ENCODE measurements around the gene MOB3C.

MOB3C gene

GRCh38 chr1:46617833-46618232, 1.2 kb upstream of the MOB3C start:
- H3K4me3 ChIP-seq (ENCODE audit: low read depth, low read length) = no peak overlapping the region
- CTCF ChIA-PET = interaction anchor here (1.2 to 3.7 kb wide), 3 partner anchors 13 to 107 kb away, joined by 3 to 23 read pairs (median 8); partner anchors contain the start of gene MKNK1
- no peak for DNase-seq (ENCODE audit: low read depth, low spot score)
- POLR2A ChIA-PET = no interaction called here
- no peak for TF ChIP-seq CTCF (IDR thresholded peaks at IDR 0.05; ENCODE audit: insufficient read depth, low read length, missing control alignments)

GRCh38 chr1:46617108-46617800, 643 bp upstream of the MOB3C start:
- ChIA-PET CTCF (interaction anchor here (1.1 to 3.7 kb wide), 5 partner anchors 13 to 173 kb away, joined by 3 to 23 read pairs (median 4); partner anchors contain the start of gene MKNK1), POLR2A (interaction anchor here (0.7 to 1.1 kb wide), 4 partner anchors 10 to 52 kb away, joined by 3 to 10 read pairs (median 4); partner anchors contain the start of gene MKNK1)
- peak overlapping the region; percentile 88 for H3K4me3 ChIP-seq (ENCODE audit: low read depth, low read length)
- TF ChIP-seq CTCF (IDR thresholded peaks at IDR 0.05; ENCODE audit: insufficient read depth, low read length, missing control alignments) = no peak
- no peak for DNase-seq (ENCODE audit: low read depth, low spot score)

GRCh38 chr1:46615735-46616134, 876 bp downstream of the MOB3C start:
- no peak for DNase-seq (ENCODE audit: low read depth, low spot score)
- no peak for TF ChIP-seq CTCF (IDR thresholded peaks at IDR 0.05; ENCODE audit: insufficient read depth, low read length, missing control alignments)
- ChIA-PET POLR2A (interaction anchor here (1.0 to 1.3 kb wide), 2 partner anchors 12 to 25 kb away, joined by 3 to 6 read pairs; partner anchors contain the start of gene MKNK1), CTCF (interaction anchor here (1.6 to 3.7 kb wide), 3 partner anchors 11 to 110 kb away, joined by 3 to 23 read pairs (median 7); partner anchors contain the start of gene MKNK1)
- peak overlapping the region; percentile 88 for H3K4me3 ChIP-seq (ENCODE audit: low read depth, low read length)

GRCh38 chr1:46615088-46615487, 1.5 kb downstream of the MOB3C start:
- DNase-seq (ENCODE audit: low read depth, low spot score) = no peak
- CTCF ChIA-PET = interaction anchor here (1.6 to 3.7 kb wide), 2 partner anchors 10 to 110 kb away, joined by 7 to 23 read pairs; partner anchors contain the start of gene MKNK1
- TF ChIP-seq CTCF (IDR thresholded peaks at IDR 0.05; ENCODE audit: insufficient read depth, low read length, missing control alignments) = no peak
- POLR2A ChIA-PET = interaction anchor here (1.3 kb wide), 1 partner anchor 11 kb away, joined by 6 read pairs; the partner anchor contains the start of gene MKNK1
- no peak overlapping the region; the same call in 1 of the 2 replicates for H3K4me3 ChIP-seq (ENCODE audit: low read depth, low read length)

GRCh38 chr1:46614604-46614984, 2.0 kb downstream of the MOB3C start:
- CTCF ChIA-PET = interaction anchor here (0.7 to 1.8 kb wide), 3 partner anchors 8 to 111 kb away, joined by 3 to 7 read pairs (median 6); partner anchors contain the start of gene MKNK1
- no peak for TF ChIP-seq CTCF (IDR thresholded peaks at IDR 0.05; ENCODE audit: insufficient read depth, low read length, missing control alignments)
- no peak for DNase-seq (ENCODE audit: low read depth, low spot score)
- POLR2A ChIA-PET = no interaction called here
- no peak overlapping the region for H3K4me3 ChIP-seq (ENCODE audit: low read depth, low read length)
